GM12801 (cell line): ENCODE data around the gene MAP3K20.

Experiments used
- TF ChIP-seq, protein P1 (sequence below): IDR thresholded peaks from one replicate; pipeline ENCODE4 v1.5.1; 2011; ENCODE audit warnings: control low read depth; ENCODE audit not compliant: insufficient read length; ENCODE audit errors: extremely low read depth

The MAP3K20 gene

DNA sequence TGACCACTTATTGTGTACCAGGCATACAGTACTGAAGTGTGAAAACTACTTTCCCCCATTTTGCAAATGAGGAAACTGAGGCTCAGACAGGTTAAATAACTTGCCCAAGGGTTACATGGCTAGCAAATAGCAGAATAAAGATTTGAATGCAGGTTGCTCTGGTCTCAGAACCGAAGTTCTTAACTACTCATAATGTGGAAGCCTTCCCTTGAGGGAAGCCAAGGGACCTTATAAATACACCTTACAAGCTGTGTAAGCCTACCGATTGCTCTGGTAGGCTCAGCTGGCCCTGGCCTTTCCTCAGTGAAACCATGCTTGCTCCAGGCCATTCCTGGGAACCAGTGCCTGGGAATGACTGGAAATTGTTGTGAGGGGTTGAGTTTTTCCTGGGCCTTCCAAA is 164.4 kb downstream of the MAP3K20 start:
- TF ChIP-seq, protein P1, sequence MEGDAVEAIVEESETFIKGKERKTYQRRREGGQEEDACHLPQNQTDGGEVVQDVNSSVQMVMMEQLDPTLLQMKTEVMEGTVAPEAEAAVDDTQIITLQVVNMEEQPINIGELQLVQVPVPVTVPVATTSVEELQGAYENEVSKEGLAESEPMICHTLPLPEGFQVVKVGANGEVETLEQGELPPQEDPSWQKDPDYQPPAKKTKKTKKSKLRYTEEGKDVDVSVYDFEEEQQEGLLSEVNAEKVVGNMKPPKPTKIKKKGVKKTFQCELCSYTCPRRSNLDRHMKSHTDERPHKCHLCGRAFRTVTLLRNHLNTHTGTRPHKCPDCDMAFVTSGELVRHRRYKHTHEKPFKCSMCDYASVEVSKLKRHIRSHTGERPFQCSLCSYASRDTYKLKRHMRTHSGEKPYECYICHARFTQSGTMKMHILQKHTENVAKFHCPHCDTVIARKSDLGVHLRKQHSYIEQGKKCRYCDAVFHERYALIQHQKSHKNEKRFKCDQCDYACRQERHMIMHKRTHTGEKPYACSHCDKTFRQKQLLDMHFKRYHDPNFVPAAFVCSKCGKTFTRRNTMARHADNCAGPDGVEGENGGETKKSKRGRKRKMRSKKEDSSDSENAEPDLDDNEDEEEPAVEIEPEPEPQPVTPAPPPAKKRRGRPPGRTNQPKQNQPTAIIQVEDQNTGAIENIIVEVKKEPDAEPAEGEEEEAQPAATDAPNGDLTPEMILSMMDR: no peak

DNA sequence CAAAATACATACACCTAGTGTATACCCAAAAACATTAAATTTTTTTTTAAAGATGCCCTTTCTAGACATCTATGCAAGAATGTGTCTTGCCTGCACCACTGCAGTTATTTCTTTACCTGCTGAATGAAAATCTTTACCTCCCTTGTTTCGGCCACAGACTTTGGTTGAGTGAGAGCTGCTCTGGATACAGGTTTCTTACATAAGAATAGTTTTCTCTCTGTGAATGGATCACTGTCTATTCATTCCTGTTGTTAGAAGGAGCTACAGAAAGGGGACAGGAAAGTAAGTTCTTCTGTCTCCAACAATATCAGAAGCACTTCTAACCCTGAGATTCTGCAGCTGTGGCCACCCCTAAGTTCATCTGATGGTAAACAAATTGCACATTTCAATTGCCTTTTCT is 166.0 kb downstream of the MAP3K20 start:
- TF ChIP-seq, protein P1: no peak

DNA sequence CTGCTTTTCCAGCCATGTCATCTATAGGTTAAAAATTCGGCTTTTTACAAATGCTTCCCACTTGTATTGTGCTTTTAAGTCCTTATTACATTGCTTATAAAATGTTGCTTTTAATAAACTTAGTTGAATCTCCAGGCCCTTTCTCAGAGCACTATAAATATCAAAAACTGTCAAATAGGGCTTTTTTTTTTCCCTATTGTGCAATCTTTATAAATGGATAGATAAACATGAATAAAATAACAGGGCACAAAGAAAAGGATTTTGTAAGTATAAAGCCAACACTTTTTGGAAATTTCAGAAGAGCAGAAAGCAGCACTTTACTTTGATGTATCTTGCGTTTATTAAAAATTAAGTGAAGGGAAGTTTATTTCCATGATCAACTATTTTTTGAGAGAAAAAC is 171.5 kb downstream of the MAP3K20 start:
- TF ChIP-seq, protein P1: no peak

- TF ChIP-seq, protein P1: no peak
These were observed 172.7 kb downstream of the MAP3K20 start for GRCh38 chr2:173248381-173248780.

- TF ChIP-seq, protein P1: no peak
These were observed 174.3 kb downstream of the MAP3K20 start for GRCh38 chr2:173249661-173250641.

DNA sequence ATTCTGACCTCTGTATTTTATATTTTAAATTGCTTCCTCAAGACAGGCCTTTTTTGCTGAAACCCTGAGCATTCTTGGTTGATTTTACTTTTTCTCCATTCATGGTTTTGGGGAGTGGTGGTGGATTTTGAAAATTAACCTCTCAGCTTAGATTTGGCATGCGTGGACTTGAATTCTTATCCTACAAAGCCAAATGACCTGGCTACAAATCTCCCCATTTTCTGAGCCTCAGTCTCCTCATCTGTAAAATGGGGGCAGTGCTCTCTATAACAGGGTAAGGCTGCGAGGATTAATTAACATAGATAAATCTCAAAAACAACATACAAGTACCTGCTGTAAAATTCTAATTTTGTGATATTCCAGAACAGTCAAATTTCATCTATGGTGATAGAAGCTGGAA is 175.6 kb downstream of the MAP3K20 start:
- TF ChIP-seq, protein P1: no peak

- TF ChIP-seq, protein P1: no peak
These were observed 176.9 kb downstream of the MAP3K20 start for GRCh38 chr2:173252581-173252980.
